ELF-1 (cell line): ENCODE measurements around the gene KCNJ8.
"Not testable (repeated sequence)": the region's sequence is repeated elsewhere in the genome, so short reads cannot be mapped to it uniquely, and the experiment has no call there.

Experiments
- DNase-seq: peaks from one replicate; pipeline ENCODE4 v3.0.0-alpha.2; 2016; ENCODE audit warnings: low read depth, low spot score

The KCNJ8 gene

GRCh38 chr12:21774358-21775132 is at the start of gene KCNJ8:
Gene KCNJ8 (minus strand): TSS chr12:21774706. CDS start chr12:21773616, 1,090 bp downstream.
- DNase-seq = peak; percentile 73

- DNase-seq = no peak
Measured at GRCh38 chr12:21823581-21823980, 49.1 kb upstream of the KCNJ8 start.

- DNase-seq = no peak
Measured at GRCh38 chr12:21819678-21820077, 45.2 kb upstream of the KCNJ8 start.

- peak; percentile 1 for DNase-seq
Measured at GRCh38 chr12:21819236-21819635, 44.7 kb upstream of the KCNJ8 start.

GRCh38 chr12:21818627-21819026 is 44.1 kb upstream of the KCNJ8 start:
- no peak for DNase-seq

GRCh38 chr12:21815306-21816062 is 41.0 kb upstream of the KCNJ8 start:
- DNase-seq = no peak

GRCh38 chr12:21814814-21815213 is 40.3 kb upstream of the KCNJ8 start:
- DNase-seq = no peak

- no peak for DNase-seq
Measured at GRCh38 chr12:21814327-21814726, 39.8 kb upstream of the KCNJ8 start.

- DNase-seq = no peak
Measured at GRCh38 chr12:21813751-21814150, 39.2 kb upstream of the KCNJ8 start.

GRCh38 chr12:21813125-21813524 is 38.6 kb upstream of the KCNJ8 start:
- no peak for DNase-seq

GRCh38 chr12:21812340-21812739 is 37.8 kb upstream of the KCNJ8 start:
- DNase-seq = not testable (repeated sequence)

GRCh38 chr12:21809100-21809499 is 34.6 kb upstream of the KCNJ8 start:
- DNase-seq = no peak

GRCh38 chr12:21806255-21806654 is 31.7 kb upstream of the KCNJ8 start:
- no peak for DNase-seq

- DNase-seq = no peak
Measured at GRCh38 chr12:21801522-21802288, 27.2 kb upstream of the KCNJ8 start.

- no peak for DNase-seq
Measured at GRCh38 chr12:21800011-21800410, 25.5 kb upstream of the KCNJ8 start.

GRCh38 chr12:21797539-21797938 is 23.0 kb upstream of the KCNJ8 start:
- DNase-seq = no peak

GRCh38 chr12:21795648-21796328 is 21.3 kb upstream of the KCNJ8 start:
- no peak for DNase-seq

GRCh38 chr12:21794807-21795595 is 20.5 kb upstream of the KCNJ8 start:
- not testable (repeated sequence) for DNase-seq

- not testable (repeated sequence) for DNase-seq
Measured at GRCh38 chr12:21789687-21790086, 15.2 kb upstream of the KCNJ8 start.

GRCh38 chr12:21788089-21788983 is 13.8 kb upstream of the KCNJ8 start:
- no peak for DNase-seq
